NCI-H2196 treated with DMSO at 0.1 percent for 48 hours (cell line): ENCODE measurements around the gene CLCN6.
"Not testable (repeated sequence)": the region's sequence is repeated elsewhere in the genome, so short reads cannot be mapped to it uniquely, and the experiment has no call there.

Experiments used
- DNase-seq: peaks from one replicate; lab custom pipeline; 2025; ENCODE audit not compliant: unreplicated experiment; lab: John Stamatoyannopoulos, UW

The CLCN6 gene

DNA sequence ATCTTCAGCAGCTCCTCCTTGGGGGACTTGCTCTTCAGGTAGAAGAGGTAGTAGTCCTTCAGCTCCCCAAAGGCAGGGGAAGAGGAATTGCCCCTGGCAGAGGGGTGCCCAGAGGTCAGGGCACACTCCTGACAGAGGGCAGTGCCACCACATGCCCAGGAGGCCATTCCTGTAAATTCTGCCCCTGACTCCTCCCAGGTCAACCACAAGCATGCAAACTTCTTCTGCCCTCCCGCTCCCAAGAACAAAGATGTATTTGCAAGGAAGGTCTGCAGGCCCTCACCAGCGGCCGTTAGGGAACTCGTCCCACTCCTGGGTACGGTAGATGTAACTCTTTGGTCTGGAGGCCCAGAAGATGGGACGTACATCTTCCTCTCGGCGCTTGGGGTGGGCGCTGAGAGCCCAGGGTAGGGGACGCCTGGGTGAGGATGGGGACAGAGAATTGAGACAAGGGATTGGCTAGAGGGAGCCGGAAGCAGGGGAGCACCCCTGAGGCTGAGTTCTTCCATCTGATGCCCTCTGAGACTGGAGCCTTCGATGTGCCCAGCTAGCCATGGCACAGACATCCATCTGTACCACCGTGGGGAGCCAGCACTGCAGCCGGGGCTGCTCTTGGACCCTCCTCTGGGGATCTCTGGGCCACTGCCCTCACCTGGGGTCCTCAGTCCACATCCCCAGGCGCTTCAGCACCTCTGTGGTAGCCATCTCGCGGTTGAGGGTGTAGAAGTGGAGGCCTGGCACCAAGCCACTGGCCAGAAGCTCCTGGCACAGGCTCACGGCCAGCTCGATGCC is 11.3 kb upstream of the CLCN6 start:
- DNase-seq, result no peak

DNA sequence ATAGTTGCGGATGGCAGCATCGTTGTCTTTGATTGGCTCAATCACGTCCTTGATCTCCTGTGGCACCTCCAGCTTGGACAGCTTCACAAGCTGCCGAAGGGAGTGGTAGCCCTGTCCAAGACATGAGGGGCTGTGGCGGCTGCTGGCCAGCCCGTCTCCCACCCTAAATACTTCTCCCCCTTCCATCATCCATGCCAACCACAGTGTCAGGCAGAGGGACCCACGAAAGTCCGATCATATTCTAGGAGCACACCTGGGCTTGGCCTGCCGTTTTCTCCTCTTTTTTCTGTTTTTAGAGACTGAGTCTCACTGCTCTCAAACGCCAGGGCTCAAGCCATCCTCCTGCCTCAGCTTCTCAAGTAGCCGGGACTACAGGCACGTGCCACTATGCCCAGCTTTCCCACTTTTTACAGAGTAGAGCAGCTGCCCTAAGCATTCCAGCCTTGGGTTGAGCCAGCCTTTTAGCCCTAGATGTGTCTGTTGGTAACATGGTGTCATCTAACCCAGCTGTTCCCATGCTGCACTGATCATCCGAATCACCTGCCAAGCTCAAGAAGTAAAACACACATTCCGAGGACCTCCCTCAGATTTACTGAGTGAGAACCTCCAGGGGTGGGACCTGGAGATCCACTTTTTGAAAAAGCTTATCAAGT is 10.6 kb upstream of the CLCN6 start:
- no peak for DNase-seq

DNA sequence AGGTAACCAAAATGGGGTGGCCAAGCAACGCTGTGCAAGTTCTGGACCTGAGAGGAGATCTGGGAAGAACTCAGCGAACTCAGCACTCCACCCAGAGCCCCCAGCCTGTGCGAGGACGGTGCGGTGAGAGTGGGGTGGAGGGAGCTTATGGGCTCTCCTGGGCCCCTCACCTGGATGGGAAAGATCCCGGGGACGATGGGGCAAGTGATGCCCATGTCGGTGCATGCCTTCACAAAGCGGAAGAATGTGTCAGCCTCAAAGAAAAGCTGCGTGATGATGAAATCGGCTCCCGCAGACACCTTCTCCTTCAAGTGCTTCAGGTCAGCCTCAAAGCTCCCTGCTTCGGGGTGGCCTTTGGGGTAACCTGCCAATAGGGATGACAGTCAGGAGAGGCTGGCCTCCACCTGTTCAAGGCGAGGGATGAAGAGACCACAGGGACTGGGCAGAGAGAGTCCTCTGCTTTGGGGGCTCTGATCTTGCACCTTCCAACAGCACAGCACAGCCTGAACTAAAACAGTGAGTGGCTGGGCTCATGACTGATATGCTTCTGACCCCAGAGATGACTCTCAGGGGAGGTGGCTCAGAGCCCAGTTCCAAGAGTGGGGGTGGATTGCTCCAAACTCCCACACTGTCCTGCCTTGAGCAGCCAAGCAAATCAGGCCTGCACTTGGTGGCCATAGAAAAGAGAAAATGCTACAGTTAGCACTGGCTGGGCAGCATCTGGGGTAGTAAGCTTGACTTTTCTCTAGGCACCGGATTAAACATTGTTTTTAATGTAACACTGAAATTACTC is 9.8 kb upstream of the CLCN6 start:
- DNase-seq, result no peak

DNA sequence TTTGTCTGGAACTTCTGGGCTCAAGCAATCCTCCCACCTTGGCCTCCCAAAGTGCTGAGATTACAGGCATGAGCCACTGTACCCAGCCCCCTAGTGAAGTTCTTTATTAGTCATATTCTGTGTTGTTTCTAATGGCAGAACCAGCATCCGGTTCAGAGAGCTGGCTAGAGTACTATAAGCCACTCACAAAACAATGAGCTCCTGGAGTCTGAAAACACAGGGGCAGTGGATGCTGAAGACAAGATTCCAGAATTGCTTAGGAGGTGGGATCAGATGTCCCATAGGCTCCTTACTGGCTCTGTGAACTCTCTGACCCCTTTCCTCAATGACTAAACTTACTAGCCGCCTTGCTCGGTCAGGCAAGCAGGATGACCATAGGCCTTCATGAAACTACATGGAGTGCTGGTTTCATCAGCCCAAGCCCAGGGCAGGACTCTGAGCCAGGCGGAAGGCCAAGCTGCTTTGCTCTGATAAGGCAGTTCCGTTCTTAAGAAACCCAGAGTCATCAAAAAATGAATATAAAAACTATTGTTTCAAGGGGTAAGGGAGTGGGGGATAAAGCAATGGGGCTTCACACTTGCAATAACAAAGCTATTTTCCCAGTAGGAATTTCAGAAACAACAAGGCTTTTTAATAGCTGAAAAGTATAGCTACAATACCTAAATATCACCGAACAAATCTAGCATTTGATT is 8.3 kb upstream of the CLCN6 start:
- DNase-seq, result no peak

DNA sequence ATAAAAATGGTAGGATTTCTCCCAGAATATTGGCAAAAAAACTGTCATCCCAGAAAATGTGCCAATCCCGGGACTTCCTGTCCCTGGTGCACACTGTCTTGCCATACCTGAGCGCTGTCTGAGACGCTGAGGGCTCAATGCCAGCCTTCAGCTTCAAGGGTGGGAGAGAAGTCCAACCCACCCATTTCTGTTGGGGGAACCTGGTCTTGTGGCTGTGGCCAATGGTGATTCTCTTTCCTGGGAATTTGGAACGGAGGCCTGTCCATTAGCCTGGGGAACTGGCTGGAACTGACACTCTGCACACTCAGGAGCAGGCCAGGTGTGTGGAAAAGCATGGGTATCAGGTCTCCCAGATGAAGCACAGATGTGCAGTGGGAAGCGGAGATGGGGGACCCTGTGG is 6.9 kb upstream of the CLCN6 start:
- no peak for DNase-seq

DNA sequence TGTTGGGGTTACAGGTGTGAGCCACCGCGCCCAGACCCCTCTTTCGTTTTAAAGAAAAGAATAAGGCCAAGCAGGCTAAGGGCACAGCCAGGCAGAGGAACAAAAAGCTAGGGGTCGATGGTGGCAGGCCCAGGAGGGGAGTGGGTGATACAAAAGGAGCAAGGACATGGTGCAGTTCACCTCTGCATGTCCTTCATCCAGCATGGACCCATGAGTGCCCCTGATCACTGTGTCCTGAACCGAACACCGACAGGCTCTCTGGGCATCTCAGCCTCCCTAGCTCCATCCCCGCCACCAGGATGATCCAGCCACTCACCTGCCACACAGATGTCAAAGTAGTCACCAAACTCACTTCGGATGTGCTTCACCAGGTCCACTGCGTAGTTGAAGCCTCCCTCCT is 6.1 kb upstream of the CLCN6 start:
- DNase-seq, result no peak

DNA sequence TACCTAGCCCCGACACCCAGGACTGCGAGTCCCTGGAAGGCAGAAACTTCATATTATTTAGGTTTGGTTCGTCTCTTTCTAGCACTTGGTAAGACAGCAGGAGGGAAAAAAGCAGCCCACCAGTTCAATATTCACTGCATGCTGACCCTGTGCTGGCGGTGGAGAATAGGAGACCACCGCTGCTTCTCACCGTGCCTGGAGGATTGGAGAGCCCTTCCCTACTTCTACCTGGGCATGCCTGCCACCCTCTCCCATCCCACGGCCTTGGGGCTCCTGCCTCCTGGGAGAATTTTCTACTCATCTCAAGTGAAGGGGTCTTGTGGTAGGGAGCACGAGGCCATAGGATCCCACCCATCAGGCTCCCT is 5.6 kb upstream of the CLCN6 start:
- DNase-seq, result no peak

DNA sequence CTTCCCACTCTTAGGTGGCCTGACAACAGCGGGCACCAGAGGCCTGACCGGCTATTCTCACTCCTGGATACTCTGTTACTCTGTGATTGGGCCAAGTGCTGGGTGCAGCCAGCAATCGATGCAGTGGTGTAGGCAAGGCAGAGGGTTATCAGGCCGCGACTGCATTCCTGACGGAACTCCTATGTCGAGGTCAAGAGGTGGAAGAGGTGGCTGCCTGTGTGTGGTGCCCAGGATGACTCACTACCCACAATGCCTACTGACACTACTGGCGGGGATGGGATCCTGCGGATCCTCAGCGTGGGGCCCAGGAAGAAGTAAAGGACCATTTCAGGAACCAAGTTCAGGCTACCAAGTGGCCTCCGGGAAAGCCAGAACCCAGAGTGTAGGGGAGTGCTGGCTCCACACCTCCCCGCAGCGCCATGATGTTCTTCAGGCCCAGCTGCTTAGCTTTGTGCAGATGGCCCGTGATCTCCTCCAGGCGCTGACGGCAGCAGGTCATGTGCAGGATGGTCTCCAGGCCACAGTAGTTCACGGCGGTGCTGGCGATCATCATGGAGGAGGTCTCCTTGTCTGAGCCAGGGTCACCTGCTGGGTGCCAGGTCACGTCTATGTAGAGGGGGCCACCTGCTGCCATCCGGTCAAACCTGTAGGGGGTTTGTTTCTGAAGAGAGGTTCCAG is 5.1 kb upstream of the CLCN6 start:
- no peak for DNase-seq

DNA sequence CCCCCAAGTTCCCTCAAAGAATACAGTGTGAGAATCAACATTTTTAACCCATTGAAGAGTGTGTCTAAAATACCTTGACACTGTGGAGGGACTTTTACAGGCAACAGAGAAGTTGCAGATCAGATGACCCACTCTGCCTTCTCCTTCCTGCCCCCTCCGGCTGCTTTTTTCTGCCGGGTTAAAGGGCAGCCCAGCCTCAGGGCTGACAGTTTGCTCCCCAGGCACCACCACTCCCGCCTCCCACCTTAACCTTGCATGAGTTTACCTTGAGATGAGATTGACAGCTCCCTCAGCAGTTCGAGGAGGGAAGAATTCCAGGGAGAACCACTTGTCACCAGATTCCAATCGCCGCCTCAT is 3.4 kb upstream of the CLCN6 start:
- no peak for DNase-seq

DNA sequence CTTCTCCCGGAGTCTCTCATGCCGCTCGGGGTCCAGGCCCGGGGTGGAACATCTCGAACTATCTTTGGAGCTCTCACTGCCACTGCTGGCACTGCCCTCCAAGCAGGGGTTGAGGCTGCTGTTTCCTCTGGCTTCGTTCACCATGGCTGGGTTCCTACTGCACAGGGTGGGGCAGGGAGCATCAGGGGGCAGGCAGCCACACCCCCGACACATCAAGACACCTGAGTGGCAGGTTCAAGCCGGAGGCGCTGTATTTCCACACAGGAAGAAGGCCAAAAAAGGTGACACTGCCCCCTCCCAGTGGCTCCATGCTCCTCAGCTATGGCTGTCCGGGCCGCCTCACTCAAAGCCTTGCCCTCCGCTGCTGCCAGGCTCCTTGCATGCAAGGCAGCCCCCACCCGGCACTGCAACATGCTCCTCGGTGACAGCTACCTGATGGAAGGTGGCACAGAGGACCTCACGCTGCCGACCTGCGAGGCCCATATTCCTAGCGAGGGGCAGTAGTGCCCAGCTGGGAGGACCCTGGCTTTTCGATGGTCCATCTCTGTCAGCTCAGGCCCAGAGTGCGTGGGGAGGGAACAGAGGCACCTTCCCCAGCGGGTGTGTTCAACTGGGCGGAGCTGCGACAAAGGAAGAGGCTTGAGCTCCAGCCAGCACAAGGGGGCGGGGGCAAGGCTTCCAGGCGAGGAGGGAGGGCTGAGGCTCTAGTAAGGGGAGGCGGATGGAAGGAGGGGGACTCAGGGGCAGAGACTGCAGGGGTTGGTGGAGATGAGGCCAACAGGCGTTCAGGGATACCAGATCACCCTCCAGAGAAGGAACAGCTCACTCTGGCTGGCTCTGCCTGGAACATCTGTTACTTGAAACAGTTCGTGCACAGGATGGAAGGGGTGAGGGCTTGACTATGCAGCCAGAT is 2.8 kb upstream of the CLCN6 start:
- DNase-seq, result peak; percentile 80

DNA sequence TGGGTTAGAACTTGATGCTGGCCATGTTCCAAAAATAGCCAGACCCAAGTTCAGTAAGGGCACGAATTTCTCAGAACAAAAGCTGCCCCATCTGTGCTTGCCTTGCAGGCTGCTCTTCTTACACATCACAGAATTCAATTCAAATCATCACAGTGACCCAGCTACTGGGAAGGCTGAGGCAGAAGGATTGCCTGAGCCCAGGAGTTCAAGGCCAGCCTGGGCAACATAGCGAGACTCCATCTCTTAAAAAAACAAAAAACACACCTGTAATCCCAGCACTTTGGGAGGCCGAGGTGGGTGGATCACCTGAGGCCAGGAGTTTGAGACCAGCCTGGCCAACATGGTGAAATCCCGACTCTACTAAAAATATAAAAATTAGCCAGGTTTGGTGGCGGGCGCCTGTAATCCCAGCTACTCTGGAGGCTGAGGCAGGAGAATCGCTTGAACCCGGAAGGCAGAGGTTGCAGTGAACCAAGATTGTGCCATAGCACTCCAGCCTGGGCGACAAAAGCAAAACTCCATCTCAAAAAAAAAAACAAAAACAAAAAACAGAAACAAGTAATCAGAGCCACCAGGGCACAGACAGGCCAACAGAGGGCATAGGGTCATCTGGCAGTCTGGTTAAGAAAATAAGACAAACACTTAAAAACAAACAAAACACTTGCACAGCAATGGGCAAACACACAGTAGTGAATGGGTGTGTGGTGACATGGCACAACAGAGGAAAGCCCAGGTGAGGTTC is 1.9 kb upstream of the CLCN6 start:
- not testable (repeated sequence) for DNase-seq

DNA sequence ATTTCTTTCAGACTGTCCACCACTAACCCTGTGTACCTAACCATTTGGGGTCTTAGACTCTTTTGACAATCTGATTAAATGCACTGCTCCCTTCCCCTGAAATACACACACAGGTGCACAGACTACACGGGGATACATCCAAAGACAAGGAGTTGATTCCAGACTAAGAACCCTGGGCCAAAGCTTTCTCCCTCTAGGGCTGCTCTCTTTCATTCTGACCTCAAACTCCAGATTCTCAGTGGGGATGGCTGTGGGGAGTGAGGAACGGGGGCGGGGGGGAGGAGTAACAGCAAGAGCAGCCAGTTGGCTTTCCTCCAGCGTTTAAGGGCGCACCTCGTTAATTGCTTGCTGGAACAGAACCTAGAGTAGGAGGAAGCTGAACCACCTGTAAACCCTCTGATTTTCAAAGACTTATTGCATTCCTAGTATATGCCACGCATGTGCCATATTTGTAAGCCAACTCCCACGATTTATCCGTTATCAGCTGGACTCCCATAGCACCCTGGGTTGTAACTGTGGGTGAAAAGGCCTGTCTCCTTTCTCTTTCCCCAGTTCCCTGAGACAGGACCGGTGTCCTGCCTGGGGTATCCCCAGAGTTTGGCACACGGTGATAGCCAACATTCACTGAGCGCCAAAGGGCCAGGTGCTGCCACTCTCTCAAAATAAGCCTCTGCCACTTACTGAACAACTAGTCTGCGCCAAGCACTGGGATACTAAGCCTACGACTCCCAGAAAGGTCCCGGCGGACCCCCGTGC is 1.1 kb upstream of the CLCN6 start:
- peak; percentile 52 for DNase-seq

DNA sequence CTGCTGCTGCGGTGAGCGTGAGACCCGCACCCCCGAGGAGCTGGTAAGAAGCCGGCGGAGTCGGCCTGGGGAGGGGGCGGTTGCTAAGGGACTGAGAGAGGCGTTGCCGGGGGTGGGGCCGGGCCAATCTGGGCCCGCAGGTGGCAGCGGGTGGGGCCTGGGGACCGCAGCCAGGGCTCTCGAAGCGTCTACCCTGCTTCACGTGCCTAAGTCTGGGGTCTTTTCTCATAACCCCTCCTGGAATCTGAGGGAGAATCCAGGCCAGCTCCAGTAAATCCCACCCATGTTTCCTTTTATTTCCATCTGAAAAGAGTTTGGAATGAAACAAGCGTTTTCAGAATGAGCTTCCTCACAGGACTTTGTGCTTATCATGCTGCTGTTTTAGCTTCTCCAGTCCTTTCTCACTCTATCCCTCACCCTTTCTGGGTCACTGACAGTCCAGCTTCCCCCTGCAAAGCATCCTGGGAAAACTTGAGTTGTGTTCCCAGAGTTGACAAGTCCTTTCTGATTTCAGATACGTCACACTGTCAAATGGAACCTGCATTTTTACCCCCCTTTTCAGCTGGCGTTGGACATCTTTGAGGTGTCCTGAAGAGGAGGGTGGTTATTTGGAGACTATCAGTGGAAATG is 431 bp downstream of the CLCN6 start:
- DNase-seq, result peak; percentile 84

DNA sequence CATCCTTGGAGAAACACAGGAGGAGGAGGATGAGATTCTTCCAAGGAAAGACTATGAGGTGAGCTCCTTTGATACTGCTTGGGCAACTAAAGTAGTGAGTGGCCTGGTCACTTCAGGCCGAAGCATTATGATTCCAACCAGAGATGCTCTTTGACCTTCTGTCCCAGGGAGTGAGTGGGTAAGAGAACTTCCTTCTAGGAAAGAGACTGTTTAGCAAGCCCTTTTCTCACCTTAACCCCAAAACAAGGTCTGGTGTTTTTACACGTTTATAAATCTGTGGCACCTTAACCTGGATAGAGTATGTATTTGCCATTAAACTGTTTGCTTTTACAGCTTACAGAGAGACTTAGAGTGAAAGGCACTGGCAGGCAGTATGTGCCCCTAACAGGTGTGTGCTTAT is 1.1 kb downstream of the CLCN6 start:
- DNase-seq, result no peak

DNA sequence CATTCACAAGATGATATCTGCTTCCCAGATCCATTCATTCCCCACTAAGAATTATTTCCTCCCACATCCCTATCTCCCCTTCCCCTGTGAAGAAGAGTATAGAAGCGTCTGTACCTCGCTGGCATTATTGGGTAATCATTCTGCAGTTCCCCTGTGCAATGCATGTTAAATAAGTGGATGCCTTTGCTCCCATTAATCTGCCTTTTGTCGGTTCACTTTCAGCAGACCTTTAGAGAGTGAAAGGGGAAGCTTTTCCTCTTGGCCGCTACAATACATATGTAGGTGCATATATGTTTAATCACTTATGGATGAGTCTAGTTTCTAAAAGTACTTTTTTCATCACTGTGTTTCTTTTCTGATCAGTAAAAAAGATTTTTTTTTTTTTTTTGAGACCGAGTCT is 7.0 kb downstream of the CLCN6 start:
- DNase-seq, result no peak

DNA sequence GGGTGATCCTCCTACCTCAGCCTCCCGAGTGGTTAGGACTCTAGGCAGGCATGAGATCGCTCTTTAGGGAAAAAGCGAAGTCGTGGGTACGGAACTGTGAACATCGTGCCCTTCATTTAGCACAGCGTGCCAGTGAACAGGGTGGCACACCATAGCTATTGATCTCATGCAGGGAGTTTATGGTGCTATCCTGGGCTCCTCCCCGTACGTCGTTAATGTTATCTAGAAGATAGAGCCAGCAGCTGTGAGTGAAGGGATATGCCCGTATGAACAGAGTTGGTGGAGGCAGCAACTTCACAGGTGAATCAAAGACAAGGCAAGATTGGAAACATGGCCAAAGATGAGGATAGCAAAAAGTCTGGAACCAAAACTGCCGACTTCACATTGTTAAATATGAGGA is 11.2 kb downstream of the CLCN6 start:
- no peak for DNase-seq

DNA sequence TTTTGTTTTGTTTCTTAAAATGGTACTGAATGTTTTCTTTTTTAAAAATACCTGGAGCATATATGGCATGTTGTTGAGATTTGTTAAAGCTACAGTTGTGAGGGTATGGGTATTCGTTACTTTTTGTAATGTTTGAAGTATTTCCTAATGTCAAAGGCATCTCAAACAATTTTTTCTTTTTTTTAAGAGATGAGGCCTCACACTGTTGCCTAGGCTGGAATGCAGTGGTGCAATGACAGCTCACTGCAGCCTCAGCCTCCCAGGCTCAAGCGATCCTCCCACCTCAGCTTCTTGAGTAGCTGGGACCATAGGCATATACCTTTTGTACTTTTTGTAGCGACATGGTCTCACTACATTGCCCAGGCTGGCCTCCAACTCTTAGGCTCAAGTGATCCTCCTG is 16.1 kb downstream of the CLCN6 start:
- DNase-seq, result no peak
